A673 (cell line): ENCODE results near the gene MON2.
A peak's percentile ranks its signal among the peaks of the same experiment; 100 is the strongest.

Experiments used
- CTCF ChIP-seq: fragments of 300-800, 200-600 bp; sonication (generic); conservative IDR thresholded peaks from 2 replicates; pipeline ENCODE4 v1.5.1; 2017; ENCODE audit warnings: low read depth, mild to moderate bottlenecking, antibody characterized with exemption, low read length, moderate library complexity, mixed read lengths
- EZH2 ChIP-seq: fragments of 200-600 bp; sonication (generic); IDR thresholded peaks from 2 replicates; pipeline ENCODE4 v1.6.1; 2017; ENCODE audit warnings: borderline replicate concordance, low read depth, mild to moderate bottlenecking, mixed read lengths, antibody characterized with exemption, low read length; ENCODE audit not compliant: poor library complexity, severe bottlenecking

GRCh38 chr12:62581288-62582064 is 114.8 kb downstream of the MON2 start:
- peak; percentile 73 for TF ChIP-seq CTCF
- no peak for TF ChIP-seq EZH2
